DND-41 (cell line): ENCODE data around the gene OR13A1.
"Not testable (repeated sequence)": the region's sequence is repeated elsewhere in the genome, so short reads cannot be mapped to it uniquely, and the experiment has no call there.

Experiments
- ATAC-seq: fragments of 200-7000 bp; cut with Tn5 transposase; 3 replicates; pipeline ENCODE4 v1.9.1; 2021; ENCODE audit warnings: low read depth; ENCODE audit not compliant: insufficient read depth
- DNase-seq: peaks from one replicate; pipeline ENCODE4 v3.0.0-alpha.2; 2020
- H2AFZ ChIP-seq: 2 replicates; pipeline ENCODE4 v1.6.0; 2012; ENCODE audit warnings: low read depth, low read length
- H3K27ac ChIP-seq: 2 replicates; pipeline ENCODE4 v1.5.1; 2012; ENCODE audit warnings: low read length, inconsistent platforms
- H3K27me3 ChIP-seq: fragments of 200-600 bp; sonication (generic); 2 replicates; pipeline ENCODE4 v1.6.0; 2012; ENCODE audit warnings: low read length, mild to moderate bottlenecking, inconsistent platforms; ENCODE audit not compliant: insufficient read depth, poor library complexity
- H3K36me3 ChIP-seq: 2 replicates; pipeline ENCODE4 v1.5.1; 2012; ENCODE audit warnings: low read length, inconsistent platforms; ENCODE audit not compliant: insufficient read depth
- H3K4me1 ChIP-seq: 2 replicates; pipeline ENCODE4 v1.5.1; 2012; ENCODE audit warnings: mild to moderate bottlenecking, low read length; ENCODE audit not compliant: insufficient read depth
- H3K4me2 ChIP-seq: 2 replicates; pipeline ENCODE4 v1.6.0; 2012; ENCODE audit warnings: mild to moderate bottlenecking, moderate library complexity, low read length, inconsistent platforms; ENCODE audit not compliant: insufficient read depth
- H3K4me3 ChIP-seq, 2 experiments: fragments of 200-600 bp in 1 of 2; shearing (Covaris generic) in 1 of 2; 2 replicates each; pipeline ENCODE4 v1.5.1; 2012 to 2016; ENCODE audit warnings: inconsistent platforms in 2 of 2, low read length in 2 of 2, mild to moderate bottlenecking in 2 of 2, low read depth in 1 of 2, moderate library complexity in 1 of 2
- H3K79me2 ChIP-seq: 2 replicates; pipeline ENCODE4 v1.6.0; 2012; ENCODE audit warnings: low read length, inconsistent platforms; ENCODE audit not compliant: insufficient read depth
- H3K9ac ChIP-seq: 2 replicates; pipeline ENCODE4 v1.6.0; 2012; ENCODE audit warnings: low read depth, mild to moderate bottlenecking, inconsistent platforms, low read length, moderate library complexity
- H3K9me3 ChIP-seq: 2 replicates; pipeline ENCODE4 v1.5.1; 2012; ENCODE audit warnings: low read length, moderate library complexity, mild to moderate bottlenecking, inconsistent platforms; ENCODE audit not compliant: insufficient read depth, severe bottlenecking
- H4K20me1 ChIP-seq: 2 replicates; pipeline ENCODE4 v1.6.0; 2012; ENCODE audit warnings: low read length; ENCODE audit not compliant: insufficient read depth
- CTCF ChIP-seq: IDR thresholded peaks from 2 replicates; pipeline ENCODE4 v1.5.1; 2012; ENCODE audit warnings: borderline replicate concordance, low read length, moderate library complexity, mild to moderate bottlenecking; ENCODE audit not compliant: poor library complexity, severe bottlenecking; ENCODE audit errors: extremely low read depth
- EZH2 ChIP-seq: IDR thresholded peaks from 3 replicates; pipeline ENCODE4 v1.6.1; 2012; ENCODE audit warnings: borderline replicate concordance, low read depth, mild to moderate bottlenecking, moderate library complexity, low read length, inconsistent platforms; ENCODE audit not compliant: severe bottlenecking

Gene OR13A1

DNA sequence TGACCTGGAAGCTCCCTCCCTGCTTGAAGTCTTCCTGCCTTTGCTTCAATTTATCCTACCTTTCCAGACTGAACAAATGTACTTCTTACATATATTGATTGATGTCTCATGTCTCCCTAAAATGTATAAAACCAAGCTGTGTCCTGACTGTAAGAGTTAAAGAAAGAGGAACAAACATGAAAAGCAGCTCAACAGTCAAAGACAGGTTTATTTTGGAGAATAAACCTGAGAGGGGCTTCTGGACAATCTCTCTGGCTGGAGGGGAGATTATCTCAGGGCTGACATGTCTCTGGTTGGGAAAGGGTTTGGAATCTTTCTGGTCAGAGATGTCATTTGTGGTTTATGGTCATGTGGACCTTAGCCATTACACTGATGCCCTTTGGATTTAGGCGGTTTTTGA is 41.0 kb downstream of the OR13A1 start:
- no peak for DNase-seq
- Histone ChIP-seq H3K4me1 (no peaks in the 10 kb centered on the region), H3K4me3 (no peak overlapping the region), H4K20me1 (no peaks in the 10 kb centered on the region), H3K9me3 (no peaks in the 10 kb centered on the region), H3K36me3 (no peaks in the 10 kb centered on the region), H3K79me2 (no peaks in the 10 kb centered on the region), H3K27me3 (peaks cover 7% of the 10 kb centered on the region), H3K27ac (no peak overlapping the region), H3K9ac (no peak overlapping the region), H3K4me2 (no peak overlapping the region), H2AFZ (no peak overlapping the region)
- no peak for ATAC-seq
- TF ChIP-seq EZH2 (no peak), CTCF (no peak)

GRCh38 chr10:45267777-45268176 is 47.6 kb downstream of the OR13A1 start:
- not testable (repeated sequence) for H3K9me3 ChIP-seq, ATAC-seq, H3K27me3 ChIP-seq, H3K9ac ChIP-seq, H4K20me1 ChIP-seq, H3K27ac ChIP-seq, H2AFZ ChIP-seq, H3K4me2 ChIP-seq, H3K79me2 ChIP-seq, DNase-seq, H3K4me1 ChIP-seq, H3K4me3 ChIP-seq, H3K36me3 ChIP-seq

- no peak for ATAC-seq
- Histone ChIP-seq H3K4me3 (no peak overlapping the region), H3K9ac (no peak overlapping the region), H3K27me3 (no peaks in the 10 kb centered on the region), H4K20me1 (no peaks in the 10 kb centered on the region), H3K36me3 (no peaks in the 10 kb centered on the region), H2AFZ (no peak overlapping the region), H3K4me2 (no peak overlapping the region), H3K4me1 (no peaks in the 10 kb centered on the region), H3K9me3 (no peaks in the 10 kb centered on the region), H3K27ac (no peak overlapping the region), H3K79me2 (no peaks in the 10 kb centered on the region)
- no peak for DNase-seq
- no peak for TF ChIP-seq CTCF
- TF ChIP-seq EZH2, result no peak
Observed at GRCh38 chr10:45265996-45266395, 49.4 kb downstream of the OR13A1 start.

- TF ChIP-seq EZH2, result no peak
- no peak for TF ChIP-seq CTCF
- Histone ChIP-seq H3K9me3 (no peaks in the 10 kb centered on the region), H3K4me1 (no peaks in the 10 kb centered on the region), H3K9ac (no peak overlapping the region), H3K27me3 (no peaks in the 10 kb centered on the region), H3K27ac (no peak overlapping the region), H2AFZ (no peak overlapping the region), H3K4me2 (no peak overlapping the region), H3K4me3 (no peak overlapping the region), H3K36me3 (no peaks in the 10 kb centered on the region), H3K79me2 (no peaks in the 10 kb centered on the region), H4K20me1 (no peaks in the 10 kb centered on the region)
- no peak for DNase-seq
- no peak for ATAC-seq
Observed at GRCh38 chr10:45261946-45262345, 53.5 kb downstream of the OR13A1 start.
